ENCODE results near the gene OSM. TPM values are rescaled to one million over a fixed set of nuclear protein-coding genes. Genes with fewer than 3 reads are reported as not detected.

Gene OSM
- total RNA-seq = not detected in 2 replicates

GRCh38 chr22:30266445-30267381 is at the start of gene OSM:
TSS of gene OSM (minus strand) at chr22:30266851. CDS start at chr22:30266799, 52 bp downstream.

GRCh38 chr22:30289141-30289979 is 22.7 kb upstream of the OSM start, which contains the start of gene CASTOR1:
TSS of gene CASTOR1 (minus strand) at chr22:30289505. CDS start at chr22:30289497, 8 bp downstream.

DNA sequence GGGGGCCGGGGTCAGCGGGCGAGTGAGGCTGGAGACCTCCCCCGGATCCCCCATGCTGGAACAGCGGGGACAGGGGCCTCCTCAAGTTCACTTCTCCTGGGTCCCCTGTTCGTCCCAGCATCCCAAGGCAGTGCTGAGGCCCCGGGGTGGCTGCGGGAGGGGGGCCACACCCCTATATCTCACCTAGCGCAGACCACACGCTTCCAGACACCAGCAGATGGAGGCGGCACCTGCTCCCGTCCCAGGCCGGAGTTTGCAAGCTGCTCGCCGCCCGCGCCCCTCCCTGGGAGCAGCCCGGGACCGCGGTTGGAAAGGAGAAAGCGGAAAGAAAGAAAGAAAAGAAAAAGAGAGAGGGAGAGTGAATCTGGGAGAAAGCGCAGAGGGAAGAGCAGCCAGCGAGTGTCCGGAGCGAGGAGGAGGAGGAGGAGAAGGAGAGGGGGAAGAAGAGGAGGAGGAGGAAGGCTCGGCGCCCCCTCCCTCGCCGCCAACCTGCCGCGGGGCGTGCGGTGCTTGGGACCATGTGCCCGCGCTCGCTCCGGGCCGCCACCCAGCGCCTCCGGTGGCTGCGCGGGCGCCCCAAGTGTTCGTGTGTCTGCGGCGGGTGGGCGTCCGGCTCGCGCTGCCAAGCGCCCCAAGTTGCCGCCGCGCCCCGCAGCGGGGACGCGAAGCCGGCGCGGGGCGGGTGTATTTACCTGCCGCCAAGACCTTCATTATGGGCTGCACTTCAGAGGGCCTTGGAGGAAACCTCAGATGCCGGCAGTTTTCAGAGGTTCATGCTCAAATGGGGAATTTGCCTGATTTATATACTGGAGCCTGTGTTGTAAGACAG is 20.5 kb downstream of the OSM start, which contains the start of gene LIF:
Gene LIF (minus strand): TSS at position 775 of the 829 bp plus-strand sequence. CDS start 64 bp downstream, at position 711.

Other genes starting within 250 kb of the OSM start
- 0.16 TPM in 1 of 2 replicates, not detected in the other for gene HORMAD2, start 186.4 kb downstream of the OSM start, total RNA-seq
- gene LIF, start 20.1 kb downstream of the OSM start, total RNA-seq = 12.8 and 33.7 TPM in 2 replicates
- gene CASTOR1, start 22.7 kb upstream of the OSM start, total RNA-seq = 7.3 and 12.6 TPM in 2 replicates
- gene TBC1D10A, start 60.1 kb upstream of the OSM start, total RNA-seq = 8.5 and 10.1 TPM in 2 replicates
- gene SF3A1, start 90.0 kb upstream of the OSM start, total RNA-seq = 12.8 and 25.2 TPM in 2 replicates
- gene CCDC157, start 90.2 kb upstream of the OSM start, total RNA-seq = 1.4 and 1.9 TPM in 2 replicates
- 22.1 and 29.5 TPM in 2 replicates for gene RNF215, start 120.6 kb upstream of the OSM start, total RNA-seq
- gene SEC14L2, start 130.2 kb upstream of the OSM start, total RNA-seq = 9.1 and 19.1 TPM in 2 replicates
- gene MTFP1, start 158.9 kb upstream of the OSM start, total RNA-seq = 2.0 TPM in 2 replicates
- not detected in 2 replicates for gene SEC14L3, start 205.2 kb upstream of the OSM start, total RNA-seq
- under 0.01 TPM in 1 of 2 replicates, not detected in the other for gene SEC14L4, start 238.8 kb upstream of the OSM start, total RNA-seq